ENCODE data around the gene NT5C1A.

Gene NT5C1A

GRCh38 chr1:39671793-39672550 is at the start of gene NT5C1A:
TSS of gene NT5C1A (minus strand) at chr1:39672107. CDS start at chr1:39672038, 69 bp downstream.
- DNase-seq: no peak

DNA sequence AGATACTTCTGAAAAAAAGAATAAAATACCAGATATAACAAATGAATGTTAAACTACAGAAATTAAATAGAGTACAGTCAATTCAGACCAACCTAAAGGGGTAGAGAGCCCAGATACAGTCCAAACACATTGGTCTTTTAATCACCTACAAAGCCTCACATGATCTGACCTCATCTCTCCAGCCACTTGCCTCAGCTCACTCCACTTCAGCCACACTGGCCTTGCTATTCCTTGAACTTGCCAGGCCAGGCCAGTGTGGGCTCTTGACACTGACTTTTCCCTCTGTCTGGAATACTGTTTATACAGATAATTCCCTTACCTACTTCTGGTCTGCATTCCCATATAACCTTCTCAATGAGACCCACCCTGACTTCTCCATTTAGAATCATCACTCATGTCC is 49.8 kb upstream of the NT5C1A start:
- no peak for DNase-seq

DNA sequence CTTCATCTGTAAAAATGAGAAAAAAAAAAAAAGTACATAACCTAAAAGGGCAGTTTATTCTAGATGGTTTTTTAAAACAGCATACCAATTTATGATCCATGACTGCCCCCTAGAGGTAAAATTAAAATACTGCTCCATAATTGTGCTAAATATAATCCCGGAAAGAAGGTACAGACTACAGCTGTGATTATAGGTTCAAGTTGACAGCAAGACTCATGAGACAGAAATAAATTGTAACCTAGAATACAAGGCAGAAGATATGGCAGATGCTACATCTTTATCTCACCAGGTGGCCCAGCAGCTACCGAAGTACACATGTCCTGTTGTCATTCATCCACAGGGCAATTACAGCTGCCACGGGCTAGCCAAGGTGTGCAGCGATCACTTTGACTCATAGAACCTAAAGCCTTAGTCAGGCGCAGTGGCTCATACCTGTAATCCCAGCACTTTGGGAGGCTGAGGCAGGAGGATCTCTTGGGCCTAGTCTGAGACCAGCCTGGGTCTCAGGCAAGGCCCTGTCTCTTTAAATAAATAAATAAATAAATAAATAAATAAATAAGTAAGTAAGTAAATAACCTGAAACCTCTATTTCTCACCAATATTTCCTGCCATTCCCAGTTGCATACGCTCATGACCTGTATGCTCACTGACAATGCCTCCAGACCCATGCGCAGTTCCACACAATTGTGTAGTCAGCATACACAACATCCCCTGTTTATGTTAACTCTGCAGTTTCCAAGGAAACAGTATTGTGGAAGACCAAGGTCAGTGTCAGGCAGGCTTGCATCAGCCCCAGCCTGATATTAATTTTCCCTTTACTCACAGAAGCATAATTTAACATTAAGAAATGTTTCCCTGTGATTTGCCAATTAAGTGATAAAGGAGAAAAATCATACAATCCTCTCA is 48.4 kb upstream of the NT5C1A start:
- no peak for DNase-seq

GRCh38 chr1:39717809-39718208 is 45.9 kb upstream of the NT5C1A start:
- DNase-seq: no peak

DNA sequence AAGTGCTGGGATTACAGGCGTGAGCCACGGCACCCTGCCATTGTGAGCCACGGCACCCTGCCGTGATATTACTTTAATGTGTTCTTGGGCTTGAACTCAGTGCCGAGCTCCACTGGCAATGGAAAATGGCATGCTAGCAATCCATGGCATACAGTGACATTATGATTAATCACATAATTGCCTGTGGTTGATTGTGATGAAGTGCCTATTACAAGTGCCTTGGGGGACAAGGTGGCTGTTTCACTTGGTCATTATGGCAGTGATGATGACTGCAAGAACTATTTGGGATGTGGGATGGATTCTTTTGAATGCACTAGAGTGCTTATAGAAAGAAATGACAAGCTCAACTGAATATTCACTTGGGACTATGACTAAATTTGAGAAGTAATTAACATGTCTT is 41.6 kb upstream of the NT5C1A start:
- DNase-seq: no peak

DNA sequence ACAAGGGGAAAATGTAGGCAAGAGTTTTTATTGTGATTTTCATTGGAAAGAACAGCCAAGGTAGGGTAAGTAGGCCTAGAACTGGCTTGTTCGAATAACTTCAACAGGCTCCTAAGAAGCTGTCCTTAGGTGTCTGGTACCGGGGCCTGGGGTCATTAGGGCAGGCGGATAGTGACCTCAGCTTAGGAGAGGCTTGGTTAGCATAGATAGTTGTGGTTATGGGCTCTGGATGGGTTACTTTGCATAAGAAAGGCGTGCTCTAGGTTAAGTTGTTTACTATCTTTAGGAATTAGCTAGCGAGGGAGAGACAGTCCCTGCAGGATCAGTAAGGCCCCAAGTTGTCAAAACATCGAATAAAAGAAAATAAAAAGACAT is 40.0 kb upstream of the NT5C1A start:
- DNase-seq: no peak

- DNase-seq: no peak
Measured at GRCh38 chr1:39711104-39711965, 39.4 kb upstream of the NT5C1A start.

GRCh38 chr1:39707506-39707905 is 35.6 kb upstream of the NT5C1A start:
- no peak for DNase-seq

DNA sequence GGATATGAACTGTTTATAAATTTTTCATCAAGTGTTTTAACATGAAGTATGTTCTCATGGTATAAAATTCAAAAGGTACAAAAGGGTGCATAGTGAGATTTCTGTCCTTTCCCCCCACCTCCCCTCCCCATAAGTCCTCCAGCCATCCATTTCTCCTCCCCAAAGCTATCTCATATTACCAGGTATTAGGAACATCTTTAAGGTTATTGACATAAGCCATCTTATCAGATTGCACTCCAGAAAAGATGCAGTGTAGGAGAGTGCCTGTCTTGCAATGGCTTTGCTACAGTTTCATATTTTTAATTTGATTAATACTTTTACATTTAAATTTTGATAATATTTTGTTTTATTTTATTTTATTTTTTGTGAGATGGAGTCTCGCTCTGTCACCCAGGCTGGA is 32.9 kb upstream of the NT5C1A start:
- no peak for DNase-seq

- DNase-seq: no peak
Measured at GRCh38 chr1:39701049-39701439, 29.1 kb upstream of the NT5C1A start.

DNA sequence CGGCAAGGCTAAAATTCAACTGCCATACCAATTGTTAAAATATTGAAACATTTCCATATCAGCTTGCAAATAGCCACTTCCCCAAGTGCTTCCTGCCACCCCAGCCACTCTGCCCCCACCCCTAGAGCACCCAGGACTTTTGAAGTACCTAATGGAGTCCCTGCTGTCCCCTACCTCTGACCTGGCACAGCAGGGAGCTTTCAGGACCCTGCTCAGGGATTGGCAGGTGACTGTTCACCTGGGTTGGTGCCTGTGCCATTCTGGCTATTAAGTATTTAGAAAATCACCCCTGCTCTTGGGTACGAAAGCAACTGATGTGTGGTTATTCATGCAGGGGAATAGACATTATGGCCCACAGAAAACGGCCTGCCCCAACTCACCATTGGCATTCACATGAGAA is 28.4 kb upstream of the NT5C1A start:
- no peak for DNase-seq

DNA sequence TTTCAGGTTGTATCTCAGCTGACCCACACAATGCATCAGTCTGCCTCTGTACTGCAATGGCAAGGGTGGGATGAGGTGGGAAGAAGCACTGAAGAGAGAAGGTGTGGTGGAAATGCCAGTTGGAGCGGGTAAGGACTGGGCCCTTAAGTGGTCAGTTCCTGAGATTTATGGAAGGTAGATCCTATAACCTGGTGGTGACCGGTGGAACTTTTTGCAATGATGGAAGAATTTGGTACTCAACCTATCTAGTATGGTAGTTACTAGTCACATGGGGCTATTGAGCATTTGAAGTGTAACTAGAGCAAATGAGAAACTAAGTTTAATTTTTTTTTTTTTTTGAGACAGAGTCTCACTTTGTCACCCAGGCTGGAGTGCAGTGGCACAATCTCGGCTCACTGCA is 27.5 kb upstream of the NT5C1A start:
- no peak for DNase-seq

DNA sequence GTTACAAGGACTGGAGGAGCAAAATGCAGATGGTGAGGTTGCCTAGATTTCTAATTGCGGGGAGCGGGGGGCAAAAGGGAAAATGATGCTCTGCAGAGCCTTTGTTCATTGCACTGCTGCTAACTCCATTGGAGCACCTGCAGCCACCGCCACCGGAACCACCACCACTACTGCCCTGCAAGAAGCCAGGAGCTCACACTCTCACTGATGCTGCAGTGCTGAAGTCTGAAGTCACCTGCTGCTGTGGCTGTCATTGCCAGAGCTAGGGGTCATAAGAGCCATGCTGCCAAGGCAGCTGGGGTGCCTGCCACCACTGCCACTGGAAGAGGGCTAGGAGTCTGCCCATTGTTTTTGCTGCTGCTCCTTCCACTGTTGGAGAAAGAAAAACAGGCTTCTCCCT is 26.7 kb upstream of the NT5C1A start:
- DNase-seq: no peak

- DNase-seq: no peak
Measured at GRCh38 chr1:39696448-39696847, 24.5 kb upstream of the NT5C1A start.

DNA sequence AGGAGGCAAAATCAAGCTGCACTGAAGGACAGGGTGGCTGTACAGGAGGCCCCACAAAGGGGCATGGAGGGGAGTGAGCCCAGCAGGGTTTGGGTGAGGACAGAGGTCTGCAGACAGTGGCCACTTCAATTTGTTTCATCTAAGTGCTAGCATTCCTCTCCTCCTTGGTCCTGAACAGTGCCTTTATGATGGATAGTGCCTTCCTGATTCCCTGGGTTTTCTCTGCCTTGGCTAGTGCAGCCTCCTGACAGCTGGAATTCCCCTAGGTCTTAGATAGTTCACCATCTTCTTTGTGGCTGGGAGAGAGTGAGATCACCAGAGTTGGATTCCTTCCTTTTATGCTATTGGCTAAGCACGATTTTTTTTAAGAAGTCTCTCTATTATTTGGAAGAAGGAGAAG is 23.1 kb upstream of the NT5C1A start:
- no peak for DNase-seq

DNA sequence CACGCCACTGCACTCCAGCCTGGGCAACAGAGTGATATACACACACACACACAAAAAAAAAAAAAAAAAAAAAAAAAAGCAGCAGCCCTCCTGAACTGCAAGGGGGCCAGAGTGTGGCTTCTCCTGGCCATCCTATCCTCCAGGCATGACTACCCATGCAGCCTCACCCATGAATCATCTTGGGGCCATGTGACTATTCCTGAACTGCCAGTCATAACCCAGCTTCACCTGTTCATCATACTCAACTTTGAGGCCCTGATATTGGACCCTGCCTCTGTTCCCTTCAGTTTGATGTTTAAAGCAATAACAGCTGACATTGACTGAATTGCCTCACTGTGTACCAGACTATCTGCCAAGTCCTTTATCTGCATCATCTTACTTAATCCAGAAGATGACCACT is 22.1 kb upstream of the NT5C1A start:
- DNase-seq: no peak

DNA sequence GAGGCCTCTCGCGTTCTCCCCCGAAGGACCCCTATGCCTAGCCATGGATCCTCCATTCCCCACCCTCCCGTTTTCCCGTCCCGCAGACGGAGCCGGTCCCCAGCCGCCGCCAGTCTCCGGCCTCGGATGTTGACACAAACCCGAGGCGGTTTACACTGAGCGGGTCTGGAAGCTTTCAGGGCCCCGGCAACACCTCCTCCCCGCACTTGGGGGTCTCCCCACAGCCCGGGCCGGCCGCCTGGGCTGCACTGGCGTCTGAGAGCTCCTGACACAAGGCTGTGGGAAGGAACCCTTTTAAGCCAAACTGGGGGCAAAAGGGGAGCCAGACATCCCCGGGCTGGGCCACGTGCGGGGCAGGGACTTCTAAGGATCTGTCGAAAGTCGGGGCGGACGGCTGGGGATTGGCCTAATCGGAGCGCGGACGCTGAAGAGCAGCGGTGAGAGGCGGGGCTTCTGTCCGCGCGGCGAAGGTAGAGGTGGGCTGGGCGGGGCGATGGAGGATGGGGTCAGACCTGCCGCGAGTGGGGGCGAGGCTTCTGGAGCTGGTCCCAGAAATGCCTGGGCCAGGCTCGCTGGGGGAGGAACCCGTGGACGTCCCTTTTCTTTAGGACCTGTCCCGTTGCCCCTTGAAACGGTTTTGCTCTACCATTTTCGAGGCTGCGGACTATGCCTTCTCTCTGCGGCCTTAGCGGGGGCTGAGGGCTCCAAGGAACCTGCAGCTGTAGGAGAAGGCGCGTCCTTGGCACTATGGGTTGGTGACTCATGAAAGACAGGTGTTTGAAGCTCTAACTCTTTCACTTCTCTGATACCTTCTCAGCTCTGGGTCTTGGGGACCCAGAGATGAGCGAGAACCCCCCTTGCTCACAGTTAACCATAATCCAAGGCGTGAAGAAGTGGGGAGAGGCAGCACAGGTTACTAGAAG is 20.5 kb upstream of the NT5C1A start:
- no peak for DNase-seq

DNA sequence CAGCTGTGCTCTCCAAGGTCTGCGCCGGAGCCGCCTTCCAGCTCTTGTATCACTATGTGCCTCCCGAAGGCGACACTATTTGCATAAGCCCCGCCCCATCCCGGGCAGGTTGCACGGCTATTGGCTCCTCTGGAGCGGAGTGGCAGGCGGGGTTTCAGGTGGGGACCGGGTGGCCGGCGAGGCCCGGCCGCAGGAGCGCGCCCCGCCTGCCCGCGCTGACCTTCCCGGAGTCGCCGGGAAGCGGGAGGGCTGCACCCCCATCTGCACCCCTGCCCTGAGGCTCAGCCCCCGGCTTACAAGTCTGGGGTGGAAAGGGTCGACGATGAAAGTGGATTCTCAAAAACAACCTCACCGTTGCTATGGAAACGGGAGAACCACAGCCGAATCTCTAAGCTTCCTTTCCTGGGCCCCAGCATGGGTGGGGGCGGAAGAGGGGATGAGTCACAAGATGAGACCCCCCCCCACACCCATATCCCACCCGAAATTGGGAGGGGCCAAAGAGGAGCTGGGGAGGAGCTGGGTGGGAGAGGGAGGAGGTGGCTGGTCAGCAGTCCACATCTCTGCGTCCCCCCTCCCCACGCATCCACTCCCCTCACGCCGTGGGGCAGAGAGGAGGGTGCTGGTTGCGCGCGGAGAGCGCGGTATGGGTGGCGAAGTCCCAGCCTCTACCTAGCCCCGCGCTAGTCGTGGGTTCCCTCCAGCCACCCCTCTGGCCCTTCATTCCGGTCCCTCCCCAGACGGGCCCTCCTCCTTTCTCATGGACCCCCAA is 19.7 kb upstream of the NT5C1A start, which contains the start of gene HPCAL4:
Gene HPCAL4 (minus strand): TSS at position 51 of the 769 bp plus-strand sequence. CDS start 6,830 bp downstream, outside the sequence.
- no peak for DNase-seq

DNA sequence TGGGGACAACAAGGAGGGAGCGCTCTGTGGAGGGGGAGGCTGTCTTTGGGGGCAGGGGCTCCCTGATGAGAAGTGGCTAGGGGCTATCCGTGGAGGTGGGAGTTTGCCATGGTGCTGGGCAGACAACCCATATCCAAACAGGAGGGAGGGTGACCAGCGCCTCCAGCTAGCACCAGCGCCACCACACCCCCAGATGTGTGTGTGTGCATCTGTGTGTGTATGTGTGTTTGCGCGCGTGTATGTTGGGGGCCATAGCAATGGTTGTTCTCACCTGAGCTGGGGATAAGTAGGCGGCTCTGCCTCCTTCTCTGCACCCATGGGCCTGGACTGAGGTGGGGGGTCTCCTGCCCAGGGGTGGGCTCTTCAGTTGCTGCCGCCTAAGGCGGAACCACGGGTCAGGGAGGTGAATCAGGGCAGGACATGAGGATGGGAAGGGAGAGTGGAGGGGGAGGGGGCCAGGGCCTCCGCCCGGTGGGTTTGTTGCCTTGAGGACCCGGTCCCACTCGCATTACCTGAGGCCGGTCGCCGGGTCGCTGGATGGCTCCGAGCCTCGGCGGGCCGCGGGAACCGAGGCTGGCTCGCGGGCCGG is 19.0 kb upstream of the NT5C1A start:
- DNase-seq: no peak

- no peak for DNase-seq
Measured at GRCh38 chr1:39690225-39690624, 18.3 kb upstream of the NT5C1A start.

- no peak for DNase-seq
Measured at GRCh38 chr1:39689635-39690034, 17.7 kb upstream of the NT5C1A start.

Measured in NK-92 treated with Interleukin-12 subunit alpha and Interleukin-12 subunit beta, amount 100 ng/mL, for 24 hours (cell line).